Testis (tissue), 3 donors: ENCODE measurements around the gene AKR1A1. TPM values are rescaled to one million over a fixed set of nuclear protein-coding genes. Genes with fewer than 3 reads are reported as not detected.

Source experiments
- DNase-seq: peaks from one replicate; pipeline ENCODE4 v3.0.0-alpha.2; 2019
- H3K27ac ChIP-seq, 2 donors: fragments of 200-600 bp; sonication (generic); one replicate each; pipeline ENCODE4 v1.5.1; 2019
- H3K27me3 ChIP-seq: fragments of 200-600 bp; sonication (generic); one replicate; pipeline ENCODE4 v1.5.1; 2019
- H3K36me3 ChIP-seq: fragments of 200-600 bp; sonication (generic); one replicate; pipeline ENCODE4 v1.5.1; 2017; ENCODE audit warnings: low read depth; ENCODE audit errors: missing control alignments
- H3K4me1 ChIP-seq: fragments of 200-600 bp; sonication (generic); one replicate; pipeline ENCODE4 v1.5.1; 2019
- H3K4me3 ChIP-seq, 2 donors: fragments of 200-600 bp; sonication (generic); one replicate each; pipeline ENCODE4 v1.5.1; 2017 to 2019
- H3K9me3 ChIP-seq: fragments of 200-600 bp; sonication (generic); one replicate; pipeline ENCODE4 v1.5.1; 2017
- POLR2A ChIP-seq: fragments of 450-650 bp; IDR thresholded peaks from one replicate; pipeline ENCODE4 v1.6.1; 2017; ENCODE audit warnings: antibody characterized with exemption, mild to moderate bottlenecking, moderate library complexity
- WGBS, 2 donors: methylation state at CpG; one replicate each; pipeline ENCODE4 v1.1.5; 2018; 5-methylcytosine and 5-hydroxymethylcytosine counted together
- intact Hi-C: fragments of 100-400 bp; cut with DNase I; formaldehyde crosslinking; loops from one replicate; pipeline ENCODE4 v1.15.1; 2023; ENCODE audit warnings: low total_unique reads
- polyA plus RNA-seq: library from polyadenylated mRNA; stranded (reverse); fragments of 350-450 nt; fragmentation: Illumina TruSeq; extraction: RNeasy Lipid Tissue Mini Kit (QIAGEN cat#74804); gene quantifications from one replicate; pipeline ENCODE4 v1.2.3, GENCODE V29; 2014; ENCODE audit warnings: low read depth, low replicate concordance; ENCODE audit not compliant: insufficient read depth
- total RNA-seq, 2 donors: library from RNA; depleted of rRNA; stranded (reverse); fragments of >200 nt; gene quantifications; one replicate each; pipeline ENCODE4 v1.2.3, GENCODE V29; 2016
- TF ChIP-seq, protein P1 (sequence below), 3 experiments: fragments of 450-650 bp in 2 of 3; fragments of 200-600 bp in 1 of 3; sonication (generic) in 1 of 3; IDR thresholded peaks; one replicate each; pipeline ENCODE4 v1.5.1; 2016 to 2019; ENCODE audit warnings: antibody characterized with exemption in 3 of 3, mild to moderate bottlenecking in 2 of 3, moderate library complexity in 1 of 3

The AKR1A1 gene
- total and polyA plus RNA-seq, 3 donors from 2014 or later = 51.1 to 63.7 (median 60.1) TPM

DNA sequence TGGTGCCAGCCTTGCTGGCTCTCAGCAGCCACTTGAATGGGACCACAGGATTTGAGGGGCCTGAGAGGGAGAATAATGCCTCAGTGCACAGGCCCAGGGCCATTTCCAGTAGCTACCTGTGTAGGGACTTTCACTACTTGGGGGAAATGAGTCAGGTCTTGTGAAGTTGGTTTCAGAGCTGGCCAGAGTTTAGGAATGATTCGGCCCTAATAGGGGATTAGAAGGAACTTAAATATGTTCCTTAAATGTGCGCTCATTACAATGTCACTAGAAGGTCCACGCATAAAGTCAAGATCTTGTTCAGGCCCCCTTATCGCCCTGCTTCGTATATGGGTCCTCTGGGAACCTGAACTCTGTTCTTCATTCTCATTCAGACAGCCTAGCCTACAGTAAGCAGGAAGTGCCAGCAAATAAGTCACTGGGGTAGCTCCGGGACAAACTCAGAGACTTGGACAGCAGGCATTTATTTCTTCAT is 5.6 kb upstream of the AKR1A1 start:
- no peaks in the 10 kb centered on the region for H3K9me3 ChIP-seq
- H3K36me3 ChIP-seq = no peaks in the 10 kb centered on the region
- H3K27me3 ChIP-seq = no peaks in the 10 kb centered on the region
- no peak overlapping the region for H3K27ac ChIP-seq
- intact Hi-C loops = no loop called here
- WGBS, 2 donors = 68 to 78% methylated on average over 6 of the region's 6 CpGs
- DNase-seq = no peak
- H3K4me1 ChIP-seq = no peaks in the 10 kb centered on the region
- no peak for TF ChIP-seq POLR2A
- TF ChIP-seq, protein P1, sequence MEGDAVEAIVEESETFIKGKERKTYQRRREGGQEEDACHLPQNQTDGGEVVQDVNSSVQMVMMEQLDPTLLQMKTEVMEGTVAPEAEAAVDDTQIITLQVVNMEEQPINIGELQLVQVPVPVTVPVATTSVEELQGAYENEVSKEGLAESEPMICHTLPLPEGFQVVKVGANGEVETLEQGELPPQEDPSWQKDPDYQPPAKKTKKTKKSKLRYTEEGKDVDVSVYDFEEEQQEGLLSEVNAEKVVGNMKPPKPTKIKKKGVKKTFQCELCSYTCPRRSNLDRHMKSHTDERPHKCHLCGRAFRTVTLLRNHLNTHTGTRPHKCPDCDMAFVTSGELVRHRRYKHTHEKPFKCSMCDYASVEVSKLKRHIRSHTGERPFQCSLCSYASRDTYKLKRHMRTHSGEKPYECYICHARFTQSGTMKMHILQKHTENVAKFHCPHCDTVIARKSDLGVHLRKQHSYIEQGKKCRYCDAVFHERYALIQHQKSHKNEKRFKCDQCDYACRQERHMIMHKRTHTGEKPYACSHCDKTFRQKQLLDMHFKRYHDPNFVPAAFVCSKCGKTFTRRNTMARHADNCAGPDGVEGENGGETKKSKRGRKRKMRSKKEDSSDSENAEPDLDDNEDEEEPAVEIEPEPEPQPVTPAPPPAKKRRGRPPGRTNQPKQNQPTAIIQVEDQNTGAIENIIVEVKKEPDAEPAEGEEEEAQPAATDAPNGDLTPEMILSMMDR (IDR thresholded peaks at IDR 0.05) = no peak
- H3K4me3 ChIP-seq = no peak overlapping the region

DNA sequence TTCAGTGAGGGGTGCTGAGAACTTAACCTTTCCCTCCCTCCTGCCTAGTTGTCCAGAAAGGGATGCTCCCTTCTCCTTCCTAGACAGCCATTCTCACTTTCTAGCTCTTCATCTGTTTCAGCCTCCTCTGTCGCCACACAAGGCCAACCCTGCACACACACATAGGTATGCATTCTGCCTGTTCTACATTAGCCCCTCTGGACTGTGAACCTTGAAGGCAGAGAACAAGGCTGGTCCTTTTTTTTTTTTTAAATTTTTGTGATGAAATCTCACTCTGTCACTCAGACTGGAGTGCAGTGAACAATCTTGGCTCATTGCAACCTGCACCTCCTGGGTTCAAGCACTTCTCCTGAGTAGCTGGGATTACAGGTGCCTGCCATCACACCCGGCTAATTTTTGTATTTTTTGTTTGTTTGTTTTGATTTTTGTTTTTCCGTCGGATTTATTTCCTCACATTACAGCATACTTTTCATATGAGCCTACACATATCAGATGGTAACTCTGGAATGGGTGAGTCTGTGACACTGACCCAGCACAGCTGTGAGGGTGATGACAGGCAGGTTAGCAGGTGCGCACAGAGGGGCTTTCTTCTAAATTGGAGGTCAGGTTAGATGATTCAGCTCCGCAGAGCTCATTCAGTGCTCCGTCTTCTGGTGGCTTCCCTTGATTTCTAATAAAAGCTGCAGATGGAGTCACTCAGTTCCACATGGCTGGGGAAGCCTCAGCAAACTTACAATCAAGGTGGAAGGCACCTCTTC is 4.9 kb upstream of the AKR1A1 start:
- intact Hi-C loops = no loop called here
- Histone ChIP-seq H3K9me3 (no peaks in the 10 kb centered on the region), H3K27me3 (no peaks in the 10 kb centered on the region), H3K4me3 (no peak overlapping the region), H3K4me1 (no peaks in the 10 kb centered on the region), H3K36me3 (no peaks in the 10 kb centered on the region), H3K27ac (no peak overlapping the region)
- no peak for TF ChIP-seq POLR2A
- TF ChIP-seq, protein P1 (IDR thresholded peaks at IDR 0.05) = no peak
- WGBS, 2 donors = 86 to 88% methylated on average over 7 of the region's 7 CpGs
- no peak for DNase-seq

DNA sequence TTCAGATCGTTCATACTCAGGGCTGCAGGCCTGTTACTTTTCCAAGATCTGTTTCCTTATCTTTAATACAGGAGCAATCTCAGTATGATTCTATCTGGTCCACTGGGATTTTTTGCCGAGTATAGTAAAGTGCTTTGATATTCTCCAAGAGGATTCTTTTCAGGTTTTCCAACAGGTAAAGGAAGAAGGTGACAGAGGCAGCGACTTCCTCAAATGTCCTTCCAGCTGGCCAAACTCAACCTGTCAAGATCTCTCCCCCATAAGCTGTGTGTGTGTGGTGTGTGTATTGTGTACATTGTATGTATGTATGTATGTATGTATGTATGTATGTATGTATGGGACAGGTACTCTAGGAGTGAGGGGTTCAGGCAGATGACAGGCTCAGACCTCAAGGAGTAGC is 1.1 kb downstream of the AKR1A1 start:
- intact Hi-C loops = no loop called here
- no peaks in the 10 kb centered on the region for H3K36me3 ChIP-seq
- 20 to 24% methylated on average over 3 of the region's 3 CpGs for WGBS, 2 donors
- no peaks in the 10 kb centered on the region for H3K9me3 ChIP-seq
- H3K4me3 ChIP-seq = peak overlapping the region; percentile 48 to 86
- H3K27me3 ChIP-seq = no peaks in the 10 kb centered on the region
- H3K4me1 ChIP-seq = peaks cover 6% of the 10 kb centered on the region
- TF ChIP-seq, protein P1 (IDR thresholded peaks at IDR 0.05) = no peak
- TF ChIP-seq POLR2A = no peak
- no peak for DNase-seq
- H3K27ac ChIP-seq = no peak overlapping the region

DNA sequence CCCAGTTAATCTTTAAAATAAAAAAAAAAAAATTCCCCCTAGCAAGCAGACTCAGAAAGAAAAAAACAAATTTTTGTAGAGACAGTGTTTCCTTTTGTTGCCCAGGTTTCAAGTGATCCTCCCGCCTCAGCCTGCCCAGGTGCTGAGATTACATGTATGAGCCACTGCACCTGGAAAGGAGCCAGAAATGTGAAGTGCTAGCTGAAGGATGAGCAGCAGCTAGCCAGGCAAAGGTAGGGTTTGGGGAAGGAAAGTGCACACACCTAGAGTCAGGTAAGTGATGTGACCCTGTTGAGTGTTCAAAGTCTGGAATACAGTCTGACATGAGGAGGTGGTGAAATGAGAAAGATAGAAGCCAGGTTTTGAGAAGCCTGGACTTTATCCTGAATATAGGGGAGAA is 1.7 kb downstream of the AKR1A1 start:
- WGBS, 2 donors = 63 to 83% methylated on average over 1 of the region's 1 CpG
- Histone ChIP-seq H3K27me3 (no peaks in the 10 kb centered on the region), H3K27ac (no peak overlapping the region), H3K4me3 (no peak overlapping the region), H3K36me3 (no peaks in the 10 kb centered on the region), H3K4me1 (peaks cover 6% of the 10 kb centered on the region), H3K9me3 (no peaks in the 10 kb centered on the region)
- no peak for TF ChIP-seq POLR2A
- TF ChIP-seq, protein P1 (IDR thresholded peaks at IDR 0.05) = no peak
- intact Hi-C loops = no loop called here
- no peak for DNase-seq

DNA sequence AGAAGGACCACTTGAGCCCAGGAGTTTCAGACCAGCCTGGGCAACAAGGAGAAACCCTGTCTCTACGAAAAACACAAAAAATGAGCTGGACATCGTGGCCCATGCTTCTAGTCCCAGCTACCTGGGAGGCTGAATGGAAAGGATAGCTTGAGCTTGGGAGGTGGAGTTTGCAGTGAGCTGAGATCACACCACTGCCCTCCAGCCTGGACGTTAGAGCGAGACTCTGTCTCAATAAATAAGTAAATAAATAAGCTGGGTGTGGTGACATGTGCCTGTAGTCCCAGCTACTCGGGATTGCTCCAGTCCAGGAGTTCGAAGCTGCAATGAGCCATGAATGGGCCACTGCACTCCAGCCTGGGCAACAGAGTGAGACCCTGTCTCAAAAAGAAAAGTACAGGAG is 3.6 kb downstream of the AKR1A1 start:
- TF ChIP-seq, protein P1 (IDR thresholded peaks at IDR 0.05) = no peak
- no peak for TF ChIP-seq POLR2A
- 88 to 93% methylated on average over 6 of the region's 6 CpGs for WGBS, 2 donors
- no peak overlapping the region for H3K27ac ChIP-seq
- peaks cover 6% of the 10 kb centered on the region for H3K4me1 ChIP-seq
- H3K27me3 ChIP-seq = no peaks in the 10 kb centered on the region
- H3K9me3 ChIP-seq = no peaks in the 10 kb centered on the region
- no peak for DNase-seq
- intact Hi-C loops = no loop called here
- H3K4me3 ChIP-seq = no peak overlapping the region
- no peaks in the 10 kb centered on the region for H3K36me3 ChIP-seq
